Lung (tissue), 12 donors: ENCODE data around the gene ZDHHC18. TPM values are rescaled to one million over a fixed set of nuclear protein-coding genes. Genes with fewer than 3 reads are reported as not detected.
"Not testable (repeated sequence)": the region's sequence is repeated elsewhere in the genome, so short reads cannot be mapped to it uniquely, and the experiment has no call there.

Source experiments
- ATAC-seq: fragments of 200-7000 bp; cut with Tn5 transposase; one replicate; pipeline ENCODE4 v1.9.1; 2020; ENCODE audit warnings: moderate number of reproducible peaks; ENCODE audit not compliant: insufficient read depth, low FRiP score
- DNase-seq, 3 donors: peaks; one replicate each; pipeline ENCODE4 v3.0.0-alpha.2; 2013 to 2017
- H3K27ac ChIP-seq, 2 donors: one replicate each; pipeline ENCODE4 v1.5.1; 2013; ENCODE audit warnings: mild to moderate bottlenecking in 2 of 2, moderate library complexity in 2 of 2, control low read depth in 1 of 2, inconsistent platforms in 1 of 2, low read depth in 1 of 2, low read length in 1 of 2
- H3K27me3 ChIP-seq, 3 donors: one replicate each; pipeline ENCODE4 v1.5.1; 2013; ENCODE audit warnings: low read length in 2 of 3; ENCODE audit not compliant: control insufficient read depth in 3 of 3, insufficient read depth in 3 of 3
- H3K36me3 ChIP-seq, 4 donors: one replicate each; pipeline ENCODE4 v1.5.1; 2013; ENCODE audit warnings: low read length in 4 of 4, mild to moderate bottlenecking in 1 of 4, moderate library complexity in 1 of 4; ENCODE audit not compliant: control insufficient read depth in 4 of 4, insufficient read depth in 4 of 4
- H3K4me1 ChIP-seq, 5 donors: one replicate each; pipeline ENCODE4 v1.5.1; 2013; ENCODE audit warnings: low read length in 5 of 5, mild to moderate bottlenecking in 2 of 5, moderate library complexity in 1 of 5; ENCODE audit not compliant: control insufficient read depth in 5 of 5, insufficient read depth in 5 of 5
- H3K4me3 ChIP-seq: one replicate; pipeline ENCODE4 v1.5.1; 2013; ENCODE audit warnings: mild to moderate bottlenecking, control low read depth, moderate library complexity
- H3K9ac ChIP-seq, 2 donors: one replicate each; pipeline ENCODE4 v1.5.1; 2013; ENCODE audit warnings: low read length in 2 of 2, control low read depth in 1 of 2; ENCODE audit not compliant: insufficient read depth in 1 of 2
- H3K9me3 ChIP-seq, 4 donors: one replicate each; pipeline ENCODE4 v1.5.1; 2013; ENCODE audit warnings: low read length in 3 of 4, mild to moderate bottlenecking in 1 of 4, moderate library complexity in 1 of 4; ENCODE audit not compliant: control insufficient read depth in 4 of 4, insufficient read depth in 3 of 4
- CTCF ChIP-seq: IDR thresholded peaks from 2 replicates; pipeline ENCODE4 v1.5.1; 2012; ENCODE audit warnings: mild to moderate bottlenecking; ENCODE audit errors: control extremely low read depth, extremely low read depth
- WGBS, 2 donors: extraction: QIAGEN DNeasy Blood & Tissue Kit; methylation state at CpG; one replicate each; pipeline ENCODE4 v1.1.7; 2013; 5-methylcytosine and 5-hydroxymethylcytosine counted together
- polyA plus RNA-seq, 2 donors: library from polyadenylated mRNA; stranded (reverse); fragments of 200-250 nt; gene quantifications; one replicate each; pipeline ENCODE4 v1.2.1, GENCODE V29; 2013
- total RNA-seq, 2 donors: library from RNA; depleted of rRNA in 1 of 2; stranded (reverse); fragments of >200 nt in 1 of 2; gene quantifications; one replicate each; pipeline ENCODE4 v1.2.1, GENCODE V29; 2014 to 2021
- donor health status: control.
- donor health status: control.
- donor health status: Bipolar disorder and iron deficiency.
- donor health status: healthy.
- donor health status: DM: yes; HTN: yes; CAD: no.

Gene ZDHHC18
- total and polyA plus RNA-seq, 4 donors, result 11.6 to 39.1 (median 18.3) TPM

GRCh38 chr1:26874896-26875295 is 48.4 kb downstream of the ZDHHC18 start:
- no peaks in the 10 kb centered on the region for H3K27me3 ChIP-seq
- no peak for TF ChIP-seq CTCF
- DNase-seq, result no peak
- peaks cover 0 to 14% (median 11%) of the 10 kb centered on the region in 4 donors for H3K36me3 ChIP-seq
- ATAC-seq, result no peak
- H3K9ac ChIP-seq, result no peak overlapping the region
- H3K4me3 ChIP-seq, result no peak overlapping the region
- no peak overlapping the region for H3K27ac ChIP-seq
- no peaks in the 10 kb centered on the region for H3K9me3 ChIP-seq
- 77 to 83% methylated on average over 4 of the region's 4 CpGs for WGBS, 2 donors
- no peaks in the 10 kb centered on the region for H3K4me1 ChIP-seq

GRCh38 chr1:26877326-26877725 is 50.8 kb downstream of the ZDHHC18 start:
- TF ChIP-seq CTCF, result no peak
- Histone ChIP-seq H3K4me1 (peaks cover 0 to 1% (median 0%) of the 10 kb centered on the region in 5 donors), H3K27me3 (no peaks in the 10 kb centered on the region), H3K9me3 (no peaks in the 10 kb centered on the region), H3K9ac (no peak overlapping the region), H3K4me3 (no peak overlapping the region), H3K36me3 (peaks cover 8 to 24% (median 18%) of the 10 kb centered on the region in 4 donors), H3K27ac (no peak overlapping the region)
- DNase-seq (no peak), ATAC-seq (no peak)
- WGBS, 2 donors, result 78 to 86% methylated on average over 2 of the region's 2 CpGs

- ATAC-seq (no peak), DNase-seq (no peak)
- no peak overlapping the region for H3K27ac ChIP-seq
- H3K27me3 ChIP-seq, result no peaks in the 10 kb centered on the region
- H3K36me3 ChIP-seq, result peaks cover 18 to 46% (median 38%) of the 10 kb centered on the region in 4 donors
- no peak overlapping the region for H3K4me3 ChIP-seq
- no peak overlapping the region for H3K9ac ChIP-seq
- no peak for TF ChIP-seq CTCF
- peaks cover 0 to 1% (median 0%) of the 10 kb centered on the region in 5 donors for H3K4me1 ChIP-seq
- 94% methylated on average over 4 of the region's 4 CpGs for WGBS, 2 donors
- H3K9me3 ChIP-seq, result peaks cover 0 to 2% (median 0%) of the 10 kb centered on the region in 4 donors
Observed at GRCh38 chr1:26879793-26880192, 53.3 kb downstream of the ZDHHC18 start.

- not testable (repeated sequence) for H3K9me3 ChIP-seq, H3K4me1 ChIP-seq, H3K27ac ChIP-seq, H3K9ac ChIP-seq, DNase-seq, H3K4me3 ChIP-seq, ATAC-seq, H3K27me3 ChIP-seq
- H3K36me3 ChIP-seq, result peaks cover 26 to 54% (median 50%) of the 10 kb centered on the region in 4 donors
- WGBS, 2 donors, result 86 to 93% methylated on average over 6 of the region's 6 CpGs
Observed at GRCh38 chr1:26881611-26882010, 55.1 kb downstream of the ZDHHC18 start.
